T-helper 1 cell (primary cell): ENCODE results near the gene YTHDC2.

Experiments
- DNase-seq, 5 donors: peaks; one replicate each; pipeline ENCODE4 v3.0.0-alpha.2; 2012 to 2020
- total RNA-seq, 4 donors: gene quantifications; one replicate each; lab custom pipeline; 2026; lab: John Stamatoyannopoulos, UW

Gene YTHDC2
- total RNA-seq, result 72.6 to 108 (median 104) reads per million in 4 donors

- peak; percentile 68 to 91 (median 78) for DNase-seq
These were observed at the start of gene YTHDC2 for GRCh38 chr5:113513384-113514288. Gene YTHDC2 (plus strand): TSS chr5:113513694. CDS start chr5:113513896, 202 bp downstream.

- no peak for DNase-seq
These were observed 39.3 kb upstream of the YTHDC2 start for GRCh38 chr5:113474100-113474728.

GRCh38 chr5:113478691-113479090 lies 34.8 kb upstream of the YTHDC2 start:
- DNase-seq, result no peak

DNA sequence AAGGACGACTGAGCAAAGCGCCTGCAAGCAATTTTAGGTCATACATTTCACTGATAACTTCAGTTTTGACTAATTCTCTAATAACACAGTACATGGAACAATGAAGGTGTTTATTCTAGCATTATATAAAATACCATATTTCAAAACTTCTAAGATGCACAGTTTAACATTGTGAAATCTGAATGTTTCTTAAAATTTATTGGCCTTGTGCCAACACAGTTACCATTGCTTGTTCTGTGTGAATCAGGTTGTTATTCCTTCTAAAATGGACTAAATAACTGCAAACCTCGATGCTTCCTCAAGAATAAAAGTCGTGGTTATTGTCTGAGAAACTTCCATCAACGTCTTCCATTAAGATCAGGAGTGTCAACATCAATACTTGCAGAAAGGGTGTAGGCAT lies 33.3 kb upstream of the YTHDC2 start:
- DNase-seq, result no peak

DNA sequence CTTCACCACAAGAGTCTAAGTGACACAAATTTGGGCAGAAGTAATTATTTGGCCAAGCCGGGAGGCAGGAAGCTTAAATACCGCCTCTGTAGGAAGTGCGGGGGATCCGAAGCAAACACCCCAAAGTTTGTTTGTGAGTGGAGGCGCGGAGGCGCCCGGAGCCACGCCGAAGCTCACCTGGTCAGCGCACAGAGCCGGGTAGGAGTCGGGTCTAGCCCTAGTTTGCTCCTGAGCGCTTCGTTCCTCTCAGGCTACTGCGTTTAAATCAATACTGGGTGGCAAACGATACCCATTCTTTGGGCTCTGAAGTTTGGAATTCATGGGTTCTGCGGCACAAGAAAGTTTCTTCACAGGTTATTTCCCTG lies 26.1 kb upstream of the YTHDC2 start:
- DNase-seq, result no peak

GRCh38 chr5:113487781-113488644 lies 25.5 kb upstream of the YTHDC2 start, which contains the start of gene MCC:
Gene MCC (minus strand): TSS chr5:113488453.
- peak in 2 of 5 donors; percentile 17 to 28 for DNase-seq

DNA sequence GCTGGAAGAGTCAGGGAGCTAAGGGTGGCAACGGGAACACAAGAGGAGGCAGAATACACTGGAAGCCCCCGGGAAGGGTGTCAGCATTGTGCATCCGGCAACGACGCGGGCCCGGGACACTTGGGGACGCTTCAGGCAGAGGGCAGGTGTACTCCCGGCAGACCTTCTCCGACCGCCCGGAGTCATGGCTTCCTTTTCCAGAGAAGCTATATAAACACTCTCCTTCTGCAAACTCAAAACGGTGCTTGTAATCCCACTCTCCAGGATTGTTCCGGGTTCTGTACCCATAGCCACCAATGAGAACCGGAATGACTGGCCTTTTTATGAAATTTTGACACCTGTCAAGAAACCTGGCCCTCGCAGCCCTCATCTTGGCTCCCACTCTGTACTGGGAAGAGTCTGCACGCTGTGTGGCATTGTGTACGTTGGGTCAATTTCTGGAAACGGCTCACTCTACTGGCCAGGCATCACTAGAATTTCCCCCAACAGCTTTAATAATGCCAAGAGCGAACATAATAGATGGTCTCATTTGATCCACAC lies 24.8 kb upstream of the YTHDC2 start:
- DNase-seq, result no peak

DNA sequence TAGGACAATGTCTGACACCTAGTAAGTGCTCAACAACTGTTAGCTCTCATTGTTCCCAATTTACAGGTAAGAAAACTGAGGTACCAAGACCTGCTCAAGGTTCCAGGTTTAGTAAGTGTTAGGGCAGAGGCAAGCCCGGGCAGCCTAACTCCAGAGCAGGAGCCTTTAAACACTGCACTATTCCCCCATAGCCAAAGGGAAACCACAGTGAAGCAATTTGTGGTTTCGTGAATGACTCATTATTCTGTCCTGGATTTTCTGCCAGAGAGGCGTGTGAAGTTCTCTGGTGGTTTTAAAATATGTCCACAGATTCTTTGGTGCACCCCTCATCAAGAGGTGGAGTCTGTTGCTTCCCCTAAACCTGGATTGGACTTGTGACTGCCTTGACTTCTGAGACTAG lies 24.2 kb upstream of the YTHDC2 start:
- DNase-seq, result peak in 1 of 5 donors; percentile 43

GRCh38 chr5:113490317-113490716 lies 23.2 kb upstream of the YTHDC2 start:
- no peak for DNase-seq

GRCh38 chr5:113491022-113491421 lies 22.5 kb upstream of the YTHDC2 start:
- DNase-seq, result no peak

DNA sequence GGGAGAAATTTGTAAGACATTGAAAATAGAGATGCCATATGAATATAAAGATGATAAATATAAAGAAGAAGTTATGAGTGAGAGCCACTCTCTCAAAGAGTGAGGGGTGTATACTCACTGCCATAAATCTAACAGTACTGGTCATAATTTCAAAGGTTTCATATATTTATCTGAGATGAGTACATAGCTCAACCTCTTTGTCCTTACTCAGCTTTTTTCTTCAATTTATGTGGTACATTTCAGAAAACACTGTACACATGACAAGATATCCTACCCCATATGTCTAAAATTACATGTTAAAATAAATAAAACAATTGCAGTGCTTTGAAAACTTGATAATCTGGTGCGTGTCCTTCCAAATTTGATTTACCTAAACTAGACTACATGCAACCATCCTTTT lies 20.0 kb upstream of the YTHDC2 start:
- no peak for DNase-seq

DNA sequence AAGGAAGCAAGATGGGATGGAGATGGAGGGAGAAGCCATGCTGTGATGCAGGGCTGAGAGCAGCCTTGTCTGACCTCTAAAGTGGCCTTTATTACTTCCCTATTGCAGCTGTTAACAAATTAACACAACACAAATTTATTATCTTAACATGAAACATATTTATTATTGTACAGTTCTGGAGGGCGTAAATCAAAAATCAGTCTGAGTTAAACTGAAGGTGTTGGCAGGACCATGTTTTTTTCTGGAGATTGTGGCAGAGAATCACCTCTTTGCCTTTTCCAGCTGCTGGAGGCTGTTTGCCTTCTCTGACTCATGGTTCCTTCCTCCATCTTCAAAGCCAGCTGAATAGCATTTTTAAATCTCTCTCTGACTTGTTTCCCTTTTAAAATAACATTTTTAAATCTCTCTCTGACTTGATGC lies 18.1 kb upstream of the YTHDC2 start:
- no peak for DNase-seq

GRCh38 chr5:113502073-113502472 lies 11.4 kb upstream of the YTHDC2 start:
- no peak for DNase-seq

DNA sequence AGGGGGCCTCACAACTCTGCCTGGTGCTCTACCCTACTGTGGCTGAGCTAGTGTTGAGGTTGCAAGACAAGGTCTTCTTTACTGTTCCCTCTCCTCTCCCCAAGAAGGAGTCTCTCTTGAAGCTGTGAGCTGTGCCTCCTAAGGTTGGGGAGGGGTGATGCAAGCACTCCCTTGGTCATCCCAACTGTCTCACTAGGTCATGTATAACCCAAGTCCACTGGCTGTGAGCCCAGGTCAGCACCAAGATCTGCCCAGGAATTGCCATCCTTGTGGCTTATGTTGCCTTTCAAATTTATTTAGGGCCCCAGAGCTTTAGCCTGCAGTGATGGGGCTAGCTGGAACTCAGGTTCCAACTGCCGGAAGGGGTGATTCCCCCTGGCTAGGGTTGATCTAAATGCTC lies 10.3 kb upstream of the YTHDC2 start:
- DNase-seq, result no peak

DNA sequence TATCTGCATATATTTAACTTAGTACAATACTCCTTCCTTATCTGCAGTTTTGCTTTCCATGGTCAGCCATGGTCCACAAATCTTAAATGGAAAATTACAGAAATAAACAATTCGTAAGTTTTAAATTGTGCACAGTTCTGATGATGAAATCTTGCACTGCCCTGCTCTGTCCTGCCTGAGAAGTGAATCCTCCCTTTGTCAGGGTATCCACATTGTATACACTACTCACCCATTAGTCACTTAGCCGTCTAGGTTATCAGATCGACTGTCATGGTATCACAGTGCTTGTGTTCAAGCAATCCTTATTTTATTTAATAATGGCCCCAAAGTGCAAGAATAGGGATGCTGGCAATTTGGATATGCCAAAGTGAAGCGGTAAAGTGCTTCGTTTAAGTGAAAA lies 8.3 kb upstream of the YTHDC2 start:
- no peak for DNase-seq

GRCh38 chr5:113507601-113508000 lies 5.9 kb upstream of the YTHDC2 start:
- DNase-seq, result no peak

DNA sequence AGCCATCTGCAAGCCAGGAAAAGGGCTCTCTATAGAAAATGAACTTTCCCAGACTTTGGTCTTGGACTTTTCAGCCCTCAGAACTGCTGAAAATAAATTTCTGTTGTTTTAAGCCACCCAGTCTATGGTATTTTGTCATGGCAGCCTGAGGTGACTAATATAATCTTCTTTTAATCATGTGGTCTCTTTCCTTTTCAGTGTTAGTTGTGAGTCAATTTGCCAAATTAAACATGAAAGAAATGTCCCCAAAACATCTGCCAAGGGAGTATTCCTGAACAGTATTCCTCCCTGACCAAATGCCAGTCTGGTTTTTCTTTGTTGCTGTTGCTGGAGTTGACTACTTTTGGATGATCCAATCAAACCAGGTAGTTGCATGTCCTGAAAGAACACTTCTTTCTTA lies 4.7 kb upstream of the YTHDC2 start:
- no peak for DNase-seq

DNA sequence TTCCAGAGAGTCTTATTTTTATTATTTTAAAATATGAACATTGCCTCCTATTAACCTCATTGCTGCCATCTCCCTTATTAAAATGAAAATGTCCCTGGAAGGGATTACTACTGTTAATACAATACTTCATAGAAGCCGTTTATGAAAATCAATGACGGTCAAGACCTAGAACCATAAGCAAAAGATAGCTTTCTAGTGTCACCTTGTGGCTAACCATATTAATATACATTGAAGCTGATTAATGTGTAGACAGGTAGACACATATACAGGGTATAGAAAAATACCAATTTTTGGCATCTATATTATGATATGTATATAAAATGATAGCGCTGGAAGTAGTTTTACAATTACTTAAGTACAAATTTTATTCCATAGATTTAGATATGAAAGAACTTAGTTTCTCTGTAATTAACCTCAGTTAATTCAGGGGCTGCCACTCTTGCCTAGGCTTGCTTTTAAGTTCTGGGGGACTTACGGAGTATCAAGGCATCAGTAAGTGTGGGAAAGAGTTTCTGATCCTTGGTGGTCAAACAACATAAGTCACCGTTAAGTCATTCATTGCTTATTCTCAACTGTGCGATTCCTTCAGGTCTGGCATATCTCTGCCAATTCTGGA lies 2.5 kb upstream of the YTHDC2 start:
- peak in 1 of 5 donors; percentile 20 for DNase-seq

DNA sequence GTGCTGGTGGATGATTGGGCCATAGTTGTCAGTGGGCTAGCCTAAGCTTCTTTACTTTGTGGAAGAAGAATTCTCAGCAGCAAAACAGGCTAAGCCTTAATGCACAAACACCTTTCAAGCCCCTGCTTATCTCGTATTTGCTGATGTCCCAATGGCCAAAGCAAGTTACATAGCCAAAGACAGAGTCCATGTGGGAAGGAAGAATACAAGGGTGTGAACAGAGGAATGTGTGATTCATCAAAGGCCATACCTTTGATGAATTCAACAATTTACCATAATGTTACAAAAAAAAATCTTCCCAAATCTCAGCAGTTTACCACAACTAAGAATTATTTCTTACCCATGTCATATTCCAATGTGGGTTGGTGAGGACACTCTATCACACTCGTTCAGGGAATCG lies 1.2 kb upstream of the YTHDC2 start:
- no peak for DNase-seq

DNA sequence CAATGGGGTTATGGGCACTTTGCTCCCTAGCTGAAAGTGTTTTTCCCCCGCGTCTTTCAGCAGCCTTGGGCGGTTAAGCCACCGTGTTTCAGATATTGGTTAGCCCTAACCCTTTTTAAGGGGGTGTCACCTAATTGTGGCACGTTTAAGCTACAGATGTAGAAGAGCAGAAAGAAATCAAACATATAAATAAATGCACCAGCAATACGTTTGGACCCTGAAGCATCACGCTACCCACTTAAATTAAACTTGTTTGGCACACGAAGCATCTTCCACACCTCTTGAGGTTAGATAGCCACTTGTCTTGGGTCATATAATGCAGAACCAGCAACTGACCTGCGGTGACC lies 768 bp downstream of the YTHDC2 start:
- peak in 1 of 5 donors; percentile 24 for DNase-seq

- DNase-seq, result no peak
These were observed 5.4 kb downstream of the YTHDC2 start for GRCh38 chr5:113518884-113519283.

GRCh38 chr5:113519412-113519811 lies 5.9 kb downstream of the YTHDC2 start:
- DNase-seq, result no peak
